Neural cell (in vitro differentiated cells): ENCODE results near the gene GNAS. TPM values are rescaled to one million over a fixed set of nuclear protein-coding genes. Genes with fewer than 3 reads are reported as not detected.

ENCODE experiments used
- H2AFZ ChIP-seq: fragments of 200-600, 300-800 bp; sonication (generic), shearing (Covaris generic); 2 replicates; pipeline ENCODE4 v1.6.0; 2014; ENCODE audit warnings: low read depth, mild to moderate bottlenecking, antibody characterized with exemption, low read length, moderate library complexity
- H3F3A ChIP-seq: fragments of 200-600 bp; shearing (Covaris generic); 2 replicates; pipeline ENCODE4 v1.6.1; 2016; ENCODE audit warnings: mild to moderate bottlenecking, moderate library complexity, mixed read lengths, antibody characterized with exemption, low read length; ENCODE audit not compliant: insufficient read depth, poor library complexity, severe bottlenecking
- H3K27ac ChIP-seq: fragments of 200-600, 300-800 bp; sonication (generic), shearing (Covaris generic); 2 replicates; pipeline ENCODE4 v1.5.1; 2014; ENCODE audit warnings: mild to moderate bottlenecking, low read length, moderate library complexity
- H3K27me3 ChIP-seq: fragments of 300-800, 200-600 bp; sonication (generic), shearing (Covaris generic); 2 replicates; pipeline ENCODE4 v1.6.0; 2014; ENCODE audit warnings: mild to moderate bottlenecking, low read depth, low read length, moderate library complexity; ENCODE audit not compliant: insufficient read depth
- H3K36me3 ChIP-seq: fragments of 300-800, 200-600 bp; sonication (generic), shearing (Covaris generic); 2 replicates; pipeline ENCODE4 v1.5.1; 2014; ENCODE audit warnings: mild to moderate bottlenecking, antibody characterized with exemption, low read length, moderate library complexity; ENCODE audit not compliant: insufficient read depth
- H3K4me2 ChIP-seq: fragments of 300-800, 200-600 bp; sonication (generic), shearing (Covaris generic); 2 replicates; pipeline ENCODE4 v1.6.0; 2014; ENCODE audit warnings: mild to moderate bottlenecking, low read length
- H3K4me3 ChIP-seq: fragments of 300-800, 200-600 bp; sonication (generic), shearing (Covaris generic); 2 replicates; pipeline ENCODE4 v1.5.1; 2014; ENCODE audit warnings: mild to moderate bottlenecking, low read length, moderate library complexity
- H3K79me2 ChIP-seq: fragments of 200-600 bp; shearing (Covaris generic); replicated peaks from 2 replicates; pipeline ENCODE4 v1.6.0; 2014; ENCODE audit warnings: mild to moderate bottlenecking, low read length, moderate library complexity; ENCODE audit not compliant: insufficient read depth
- H3K9ac ChIP-seq: fragments of 300-800, 200-600 bp; sonication (generic), shearing (Covaris generic); 2 replicates; pipeline ENCODE4 v1.6.1; 2016; ENCODE audit warnings: mild to moderate bottlenecking, low read length, mixed read lengths
- H3K9me2 ChIP-seq: fragments of 200-600 bp; shearing (Covaris generic); 2 replicates; pipeline ENCODE4 v1.6.1; 2016; ENCODE audit warnings: mild to moderate bottlenecking, low read length, mixed read lengths; ENCODE audit not compliant: insufficient read depth
- H3K9me3 ChIP-seq: fragments of 200-600, 300-800 bp; sonication (generic), shearing (Covaris generic); 2 replicates; pipeline ENCODE4 v1.6.1; 2016; ENCODE audit warnings: mild to moderate bottlenecking, mixed run types, low read length, moderate library complexity, mixed read lengths
- H4K20me1 ChIP-seq: fragments of 200-600 bp; shearing (Covaris generic); 2 replicates; pipeline ENCODE4 v1.6.1; 2016; ENCODE audit warnings: mild to moderate bottlenecking, mixed run types; ENCODE audit not compliant: insufficient read depth
- CTCF ChIP-seq: fragments of 450-650 bp; IDR thresholded peaks from 2 replicates; pipeline ENCODE4 v1.5.1; 2014; ENCODE audit warnings: antibody characterized with exemption, mild to moderate bottlenecking, moderate library complexity; ENCODE audit not compliant: poor library complexity, severe bottlenecking
- EP300 ChIP-seq: fragments of 450-650 bp; conservative IDR thresholded peaks from 2 replicates; pipeline ENCODE4 v1.6.1; 2014; ENCODE audit warnings: antibody characterized with exemption, mild to moderate bottlenecking, moderate library complexity; ENCODE audit not compliant: poor library complexity, severe bottlenecking
- EZH2 ChIP-seq: fragments of 200-600, 300-800 bp; shearing (Covaris generic), sonication (generic); IDR thresholded peaks from 2 replicates; pipeline ENCODE4 v1.6.1; 2014; ENCODE audit warnings: antibody characterized with exemption, low read length, borderline replicate concordance, mild to moderate bottlenecking; ENCODE audit not compliant: insufficient read depth, poor library complexity, severe bottlenecking
- MXI1 ChIP-seq: fragments of 450-650 bp; conservative IDR thresholded peaks from 2 replicates; pipeline ENCODE4 v1.6.1; 2014; ENCODE audit warnings: antibody characterized with exemption, mild to moderate bottlenecking; ENCODE audit not compliant: poor library complexity, severe bottlenecking
- POLR2AphosphoS5 ChIP-seq: IDR thresholded peaks from 2 replicates; pipeline ENCODE4 v1.6.1; 2012
- RAD21 ChIP-seq: fragments of 450-650 bp; conservative IDR thresholded peaks from 2 replicates; pipeline ENCODE4 v1.6.1; 2014; ENCODE audit warnings: antibody characterized with exemption, mild to moderate bottlenecking, moderate library complexity
- REST ChIP-seq: IDR thresholded peaks from 2 replicates; pipeline ENCODE4 v1.6.1; 2012; ENCODE audit warnings: borderline replicate concordance
- SMC3 ChIP-seq: fragments of 450-650 bp; conservative IDR thresholded peaks from 2 replicates; pipeline ENCODE4 v1.6.1; 2014; ENCODE audit warnings: antibody characterized with exemption, mild to moderate bottlenecking, moderate library complexity; ENCODE audit not compliant: poor library complexity
- TAF1 ChIP-seq: IDR thresholded peaks from 2 replicates; pipeline ENCODE4 v1.6.1; 2012; ENCODE audit warnings: low read depth
- polyA plus RNA-seq: library from polyadenylated mRNA; depleted of rRNA; stranded (reverse); fragments of >200 nt; gene quantifications from 2 replicates; pipeline ENCODE4 v1.2.3, GENCODE V29; 2014

Gene GNAS
- polyA plus RNA-seq, 1 donor from 2014 or later, result 958 TPM

- Histone ChIP-seq H2AFZ (no peak overlapping the region), H4K20me1 (no peaks in the 10 kb centered on the region), H3K9me2 (no peaks in the 10 kb centered on the region), H3K9me3 (no peaks in the 10 kb centered on the region), H3K79me2 (no peaks in the 10 kb centered on the region), H3K4me2 (no peak overlapping the region), H3K4me3 (no peak overlapping the region), H3K9ac (no peak overlapping the region), H3F3A (no peaks in the 10 kb centered on the region), H3K36me3 (no peaks in the 10 kb centered on the region), H3K27me3 (no peaks in the 10 kb centered on the region), H3K27ac (no peak overlapping the region)
- TF ChIP-seq EP300 (no peak), SMC3 (no peak), REST (no peak), CTCF (no peak), EZH2 (no peak), MXI1 (no peak), POLR2AphosphoS5 (no peak), RAD21 (no peak), TAF1 (no peak)
These were observed 78.0 kb downstream of the GNAS start for GRCh38 chr20:58930496-58930895.

GRCh38 chr20:58932170-58932569, 79.7 kb downstream of the GNAS start:
- Histone ChIP-seq H3K27me3 (no peaks in the 10 kb centered on the region), H3K4me3 (no peak overlapping the region), H3K36me3 (no peaks in the 10 kb centered on the region), H3K27ac (no peak overlapping the region), H3K79me2 (no peaks in the 10 kb centered on the region), H3K9ac (no peak overlapping the region), H3K4me2 (no peak overlapping the region), H3F3A (no peaks in the 10 kb centered on the region), H4K20me1 (no peaks in the 10 kb centered on the region), H3K9me3 (no peaks in the 10 kb centered on the region), H3K9me2 (no peaks in the 10 kb centered on the region), H2AFZ (no peak overlapping the region)
- TF ChIP-seq REST (no peak), TAF1 (no peak), POLR2AphosphoS5 (no peak), SMC3 (no peak), CTCF (no peak), MXI1 (no peak), EZH2 (no peak), EP300 (no peak), RAD21 (no peak)
